NCI-H1436 (cell line): ENCODE data around the gene ENPEP.
"Not testable (repeated sequence)": the region's sequence is repeated elsewhere in the genome, so short reads cannot be mapped to it uniquely, and the experiment has no call there.

ENCODE experiments used
- DNase-seq: peaks from one replicate; lab custom pipeline; 2025; lab: John Stamatoyannopoulos, UW

ENPEP gene

DNA sequence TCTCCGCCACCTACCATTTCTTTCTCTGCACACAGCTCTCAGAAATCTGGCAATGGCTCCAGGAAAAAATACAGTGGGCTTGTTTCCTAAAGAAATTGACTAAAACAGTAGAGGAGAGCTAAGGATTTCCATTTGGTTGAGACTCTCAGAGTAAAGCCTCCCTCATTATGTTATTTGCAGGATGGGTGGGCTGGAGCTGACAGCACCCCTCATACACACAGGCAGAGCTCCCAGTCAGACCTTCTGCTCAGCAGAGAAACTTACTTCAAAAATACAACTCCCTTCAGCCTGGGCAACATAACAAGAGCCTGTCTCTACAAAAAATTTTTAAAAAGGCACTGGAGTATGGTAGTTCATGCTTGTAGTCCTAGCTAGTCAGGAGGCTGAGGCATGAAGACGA lies 44.9 kb downstream of the ENPEP start:
- no peak for DNase-seq

DNA sequence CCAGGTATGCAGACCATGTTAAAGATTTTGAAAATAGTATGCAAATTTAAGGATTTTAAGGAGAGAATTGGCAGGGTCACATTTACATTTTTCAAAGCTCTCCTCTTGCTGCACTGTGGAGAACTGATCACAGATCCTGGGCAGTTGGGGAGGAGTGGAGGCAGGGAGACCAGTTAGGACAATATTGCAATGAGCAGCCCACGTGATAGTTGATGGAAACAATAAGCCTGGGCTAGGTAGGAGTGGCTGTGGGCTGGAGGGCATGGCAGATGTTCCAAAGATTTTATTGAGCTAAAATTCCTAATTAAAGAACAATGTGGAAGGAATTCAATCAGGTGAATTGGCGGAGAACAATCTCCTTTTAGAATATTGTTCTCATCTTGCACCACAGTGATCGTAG lies 50.6 kb downstream of the ENPEP start:
- no peak for DNase-seq

DNA sequence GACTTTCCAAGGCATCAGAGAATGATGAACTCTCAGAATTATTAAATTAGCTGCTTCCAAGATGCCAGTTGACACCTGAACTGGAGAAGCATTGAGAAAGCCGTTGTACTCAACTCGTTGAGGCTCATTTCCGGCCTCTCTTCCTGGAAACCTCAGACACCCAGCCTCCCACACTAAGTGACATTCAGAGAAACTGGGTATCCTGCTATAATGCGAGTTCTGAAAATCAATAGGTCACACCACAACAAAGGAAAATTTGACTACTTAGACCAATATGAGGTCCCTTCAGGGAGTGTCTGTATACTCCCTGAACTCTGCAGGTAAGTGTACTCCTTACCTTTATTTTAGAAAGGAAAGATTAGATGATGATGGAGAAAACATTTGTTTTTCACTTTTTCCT lies 51.2 kb downstream of the ENPEP start:
- no peak for DNase-seq

DNA sequence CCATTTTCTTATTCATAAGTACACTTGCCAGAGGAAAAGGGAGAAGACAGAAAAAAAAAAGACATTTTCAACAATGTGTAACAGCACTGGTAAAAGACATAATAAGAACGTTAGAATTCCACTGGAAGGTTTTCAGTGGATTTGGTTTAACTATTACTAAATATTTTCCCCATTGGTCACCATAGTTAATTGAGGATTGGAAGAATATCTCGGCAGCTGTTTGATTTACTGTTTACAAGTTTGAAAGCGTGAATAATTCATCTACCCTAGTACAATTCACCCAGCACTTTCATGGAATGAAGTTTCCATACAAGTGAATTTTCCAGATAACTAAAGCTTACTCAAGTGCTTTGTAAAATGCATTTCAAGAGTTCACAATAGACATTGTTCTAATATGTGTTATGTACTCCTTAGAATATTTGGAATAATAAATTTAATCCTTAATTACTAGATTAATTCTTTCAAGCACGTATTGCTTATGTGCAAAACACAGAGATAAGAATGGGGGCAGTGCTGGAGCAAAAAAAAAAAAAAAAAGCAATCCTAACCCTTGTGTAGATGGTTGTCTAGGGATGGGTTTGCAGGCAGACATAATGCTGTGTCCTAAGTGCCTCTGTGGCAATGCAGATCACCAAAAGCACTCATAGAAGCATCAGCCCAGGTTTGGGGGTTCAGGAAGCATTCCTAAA lies 57.1 kb downstream of the ENPEP start:
- DNase-seq = no peak

DNA sequence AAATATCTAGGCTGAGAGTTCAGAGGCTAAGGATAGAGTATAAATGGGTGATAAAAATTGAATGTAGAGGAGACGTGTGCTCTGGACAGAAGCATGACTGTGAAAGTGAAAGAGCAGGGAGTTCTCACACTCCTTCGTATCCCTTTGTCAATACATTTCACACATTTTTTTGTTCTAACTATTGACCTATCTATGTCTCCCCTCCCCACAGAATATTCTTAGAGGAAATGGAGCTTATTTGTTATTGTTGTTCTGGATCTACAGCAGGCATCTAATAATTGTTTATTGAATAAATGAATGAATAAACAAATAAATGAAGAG lies 57.6 kb downstream of the ENPEP start:
- DNase-seq = no peak

DNA sequence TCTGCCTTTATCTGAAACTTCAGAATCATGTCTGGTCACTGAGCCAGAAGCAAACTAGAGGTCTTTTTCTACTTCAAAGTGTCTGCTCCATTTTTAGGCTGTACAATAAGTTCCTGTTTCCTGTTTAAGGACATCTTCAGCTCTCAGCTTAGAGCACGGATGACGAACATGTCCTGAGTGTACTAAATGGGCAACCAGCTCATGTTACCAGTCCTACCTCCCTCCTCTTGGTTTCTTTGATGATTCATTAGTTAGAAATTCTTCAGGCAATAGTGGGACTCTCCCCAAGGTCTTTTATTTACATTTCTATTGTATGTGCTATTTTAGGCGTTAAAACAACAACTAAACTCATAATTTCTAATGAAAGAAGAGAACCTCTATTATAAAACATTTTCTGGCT lies 58.0 kb downstream of the ENPEP start:
- no peak for DNase-seq

DNA sequence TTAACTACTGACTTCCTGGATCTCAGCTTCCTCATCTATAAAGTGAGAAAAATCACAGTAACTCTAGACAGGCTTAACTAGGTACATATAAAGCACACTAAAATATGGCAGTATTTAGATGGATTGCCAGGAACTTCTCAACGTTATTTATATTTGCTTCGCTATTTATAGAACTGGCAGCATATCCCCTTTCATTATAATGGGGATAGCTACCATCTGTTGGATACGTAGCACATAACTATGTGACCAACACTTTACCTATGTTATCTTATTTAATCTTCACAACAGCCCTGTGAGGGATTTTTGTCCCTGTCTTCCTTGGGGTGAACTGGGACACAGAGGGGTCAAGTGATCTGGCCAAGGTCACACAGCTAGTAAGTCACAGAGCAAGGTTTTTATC lies 64.6 kb downstream of the ENPEP start:
- no peak for DNase-seq

DNA sequence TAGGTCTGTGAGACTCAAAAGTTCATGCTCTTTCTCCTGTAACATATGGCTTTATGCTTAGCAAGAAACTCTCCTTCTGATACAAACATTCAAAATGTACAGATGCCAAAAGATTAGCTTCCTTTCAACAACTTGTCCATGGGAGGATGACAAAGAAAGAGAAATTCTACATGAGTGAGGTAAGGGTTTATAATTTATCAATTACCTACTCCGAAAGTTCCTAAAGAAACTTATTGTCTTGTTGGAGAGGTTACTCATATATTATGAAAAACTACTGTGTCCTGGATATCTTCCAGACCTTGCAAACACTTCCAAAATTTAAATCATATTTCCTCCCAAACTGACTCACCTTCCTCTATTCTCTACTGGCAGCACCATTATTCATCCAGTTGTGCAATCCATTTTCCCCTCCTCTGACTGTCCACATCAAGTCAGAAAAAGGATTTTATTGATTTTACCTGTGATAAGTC lies 65.1 kb downstream of the ENPEP start:
- no peak for DNase-seq

DNA sequence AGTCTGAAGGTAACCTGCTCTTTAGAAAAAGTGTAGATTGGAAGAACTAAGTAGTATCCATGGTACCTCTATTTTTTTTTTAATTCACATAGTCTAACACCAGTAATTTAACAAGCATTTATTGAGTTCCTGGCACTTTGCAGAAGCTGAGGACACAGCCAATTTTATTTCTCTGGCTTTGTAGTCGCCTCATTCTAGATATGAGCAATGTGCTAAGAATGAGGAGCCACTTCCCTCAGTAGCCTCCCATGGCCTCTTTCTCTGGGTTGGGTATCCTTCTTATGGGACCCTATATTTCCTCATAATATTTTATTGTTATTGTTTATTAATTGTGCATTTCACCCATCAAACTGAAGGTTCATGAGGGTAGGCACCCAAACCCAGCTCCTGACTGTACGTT lies 67.6 kb downstream of the ENPEP start:
- no peak for DNase-seq

DNA sequence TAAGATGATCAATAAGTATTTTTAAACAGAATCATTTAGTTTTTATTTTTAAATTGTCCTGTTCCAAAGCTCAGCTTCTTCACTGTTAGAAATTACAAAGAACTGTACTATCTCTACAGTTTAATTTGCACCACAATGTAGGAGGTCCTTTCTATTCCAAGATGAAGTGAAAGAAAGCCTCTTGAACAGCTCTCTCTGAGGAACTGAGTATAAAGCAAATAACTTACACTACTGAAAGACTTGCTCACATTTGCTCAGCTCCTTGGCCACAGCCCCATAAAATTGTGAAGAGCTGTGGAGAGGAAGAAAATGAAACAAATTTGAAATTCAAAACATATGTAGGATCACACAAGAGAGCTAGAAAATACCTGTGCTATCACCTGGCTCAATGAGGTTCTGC lies 68.6 kb downstream of the ENPEP start:
- DNase-seq = no peak

DNA sequence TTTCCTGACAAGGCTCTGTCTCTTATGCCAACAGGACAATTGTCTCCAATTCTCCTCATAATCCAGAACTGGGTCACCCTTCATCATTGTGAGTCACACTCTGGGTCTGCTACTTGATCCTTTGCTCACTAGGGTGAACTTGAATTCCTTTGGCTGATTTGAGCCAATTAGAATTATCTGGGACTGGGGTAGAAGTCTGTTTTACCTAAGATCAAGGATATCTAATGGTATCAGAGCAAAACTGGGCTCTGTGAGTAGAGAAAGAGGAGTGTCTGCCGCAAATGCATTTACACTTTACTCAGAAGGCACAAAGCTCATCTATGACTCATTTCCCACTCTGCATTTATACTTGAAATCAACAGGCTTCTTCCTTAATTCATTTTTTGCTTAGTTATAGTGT lies 74.3 kb downstream of the ENPEP start:
- no peak for DNase-seq

DNA sequence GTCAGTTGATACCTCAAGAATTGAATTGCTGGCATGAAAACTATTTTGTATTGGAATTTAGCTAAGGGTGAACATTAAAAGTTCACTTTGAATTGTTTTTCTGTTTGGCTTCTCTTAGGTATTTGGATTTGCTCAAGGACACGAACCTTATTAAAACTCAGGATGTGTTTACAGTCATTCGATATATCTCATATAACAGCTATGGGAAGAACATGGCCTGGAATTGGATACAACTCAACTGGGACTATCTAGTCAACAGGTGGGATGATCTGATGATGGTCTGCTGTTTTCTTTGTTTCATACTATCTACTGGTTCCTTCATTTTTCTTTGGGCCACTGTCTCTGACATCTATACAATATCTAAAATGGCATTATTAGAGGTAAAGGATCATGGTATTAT lies 77.2 kb downstream of the ENPEP start:
- DNase-seq = no peak

DNA sequence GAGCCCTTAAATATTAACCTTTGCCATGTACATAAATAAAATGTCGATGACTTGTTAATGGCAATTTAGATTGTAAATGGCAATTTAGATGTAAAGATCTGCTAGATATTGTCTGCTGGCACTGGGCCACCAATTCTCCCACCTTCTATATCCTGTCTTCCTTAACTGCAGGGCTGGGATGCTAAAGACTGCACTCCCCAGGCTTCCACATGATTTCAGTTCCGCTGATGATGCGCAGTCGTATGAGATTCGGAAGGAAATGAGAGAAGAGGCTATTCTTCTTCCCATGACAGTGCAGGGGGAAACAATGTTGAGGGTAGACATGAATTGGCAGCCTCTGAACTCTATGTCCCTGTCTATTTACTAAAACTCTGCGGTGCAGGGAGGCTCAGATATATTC lies 91.3 kb downstream of the ENPEP start:
- DNase-seq = no peak

DNA sequence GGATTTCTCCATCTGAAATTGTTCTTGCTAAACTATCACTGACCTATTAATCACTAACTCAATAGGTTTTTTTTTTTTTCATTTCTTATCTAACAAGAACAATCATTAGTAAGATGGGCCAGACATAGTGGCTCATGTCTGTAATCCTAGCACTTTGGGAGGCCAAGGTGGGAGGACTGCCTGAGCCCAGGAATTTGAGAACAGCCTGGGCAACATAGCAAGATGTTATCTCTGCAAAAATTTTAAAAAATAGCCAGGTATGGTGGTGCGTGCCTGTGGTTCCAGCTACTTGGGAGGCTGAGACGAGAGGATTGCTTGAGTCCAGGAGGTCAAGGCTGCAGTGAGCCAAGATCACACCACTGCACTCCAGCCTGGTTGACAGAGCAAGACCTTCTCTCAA lies 100.7 kb downstream of the ENPEP start:
- not testable (repeated sequence) for DNase-seq

DNA sequence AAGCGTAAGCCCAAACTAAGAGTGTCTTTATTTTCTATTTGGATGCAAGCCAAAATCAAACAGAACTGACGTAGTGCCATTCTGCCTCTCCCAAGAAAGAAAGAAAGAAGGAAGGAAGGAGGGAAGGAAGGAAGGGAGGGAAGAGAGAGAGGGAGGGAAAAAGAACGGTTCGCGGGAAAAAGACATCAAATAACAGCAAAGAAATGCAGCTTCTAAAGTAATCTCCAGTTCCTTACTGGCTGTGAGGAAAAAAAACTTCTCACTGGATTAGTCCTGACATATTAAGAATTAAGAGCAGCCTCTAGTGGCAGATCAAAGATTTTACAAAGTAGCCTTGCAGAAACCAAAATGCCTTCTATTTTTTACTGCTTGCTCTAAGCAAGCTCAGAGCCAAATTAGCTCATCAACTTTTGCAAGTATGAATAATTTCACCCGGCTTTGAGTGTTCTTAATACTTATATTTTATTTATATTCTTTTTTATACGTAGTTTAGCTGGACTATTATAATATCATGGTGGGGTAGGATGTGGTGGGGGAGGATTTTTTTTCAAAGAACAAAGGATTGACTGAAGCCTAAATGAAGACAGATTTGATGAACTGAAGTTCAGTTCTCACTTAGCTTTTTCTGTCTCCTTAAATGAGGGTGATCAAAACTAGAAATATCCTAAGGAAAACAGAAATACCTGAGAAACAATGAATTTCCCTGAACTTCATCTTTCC lies 110.3 kb downstream of the ENPEP start:
- DNase-seq = no peak

DNA sequence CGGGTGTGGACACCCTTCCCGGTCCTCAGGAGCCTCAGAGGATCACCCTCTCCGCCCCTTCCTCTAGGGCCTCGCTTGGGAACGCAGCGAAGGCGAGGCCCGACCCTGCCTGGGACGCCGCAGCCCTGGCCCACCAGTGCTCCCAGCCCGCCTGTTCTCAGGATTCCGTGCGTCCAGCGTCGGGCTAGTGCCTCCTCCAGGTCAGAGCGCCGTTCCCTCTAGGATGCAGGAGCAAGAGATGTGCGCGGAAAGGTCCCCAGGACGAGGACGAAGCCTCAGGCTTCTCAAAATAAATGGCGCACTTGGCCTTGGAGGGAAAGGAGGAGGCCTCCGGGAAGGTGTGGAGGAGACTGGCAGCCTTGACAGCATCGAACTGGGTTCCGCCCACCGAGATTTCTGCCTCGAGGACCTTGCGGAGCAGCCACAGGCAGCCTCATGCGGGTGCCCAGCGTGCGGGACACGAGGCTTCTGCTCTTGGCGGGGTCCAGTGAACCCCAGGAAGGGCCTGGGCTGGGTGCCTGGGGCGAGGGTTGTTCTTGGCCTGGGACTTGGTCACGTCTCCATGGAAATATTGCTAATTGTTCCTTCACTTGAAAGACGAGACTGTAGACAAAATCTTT lies 111.8 kb downstream of the ENPEP start:
- no peak for DNase-seq

DNA sequence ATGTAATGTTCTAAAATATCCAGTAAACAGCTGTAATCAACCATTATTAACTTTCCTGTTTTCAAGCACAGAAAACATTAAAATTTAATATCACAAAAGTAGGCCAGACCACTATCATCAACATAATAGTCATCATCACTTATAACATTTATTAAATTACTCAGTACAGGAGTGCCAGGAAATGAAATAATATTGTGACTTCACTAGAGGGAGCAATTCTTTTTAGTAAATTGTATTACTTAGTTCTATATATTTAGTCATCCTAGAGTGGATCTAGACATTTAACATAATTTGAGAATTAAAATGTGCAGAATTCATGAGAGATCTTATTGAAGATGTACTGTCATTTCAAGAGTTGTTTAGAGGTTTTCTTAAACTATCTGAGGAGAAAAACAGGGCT lies 113.3 kb downstream of the ENPEP start:
- no peak for DNase-seq

DNA sequence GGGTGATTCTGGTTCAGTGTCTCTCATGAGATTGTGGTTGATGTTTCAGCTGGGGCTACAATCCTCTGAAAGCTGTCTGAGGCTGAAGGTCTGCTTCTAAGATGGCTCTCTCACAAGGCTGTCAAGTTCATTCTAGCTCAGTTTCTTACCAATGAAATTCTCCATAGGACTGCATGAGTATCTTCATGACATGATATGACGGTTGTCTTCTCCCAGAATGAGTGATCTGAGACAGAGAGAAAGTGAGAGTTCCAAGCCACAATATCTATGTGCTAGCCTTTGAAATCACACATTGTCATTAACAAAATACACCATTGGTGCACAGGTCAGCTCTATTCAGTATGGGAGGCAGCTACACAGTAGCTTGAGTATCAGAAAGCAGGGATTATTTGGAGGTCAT lies 119.6 kb downstream of the ENPEP start:
- no peak for DNase-seq

DNA sequence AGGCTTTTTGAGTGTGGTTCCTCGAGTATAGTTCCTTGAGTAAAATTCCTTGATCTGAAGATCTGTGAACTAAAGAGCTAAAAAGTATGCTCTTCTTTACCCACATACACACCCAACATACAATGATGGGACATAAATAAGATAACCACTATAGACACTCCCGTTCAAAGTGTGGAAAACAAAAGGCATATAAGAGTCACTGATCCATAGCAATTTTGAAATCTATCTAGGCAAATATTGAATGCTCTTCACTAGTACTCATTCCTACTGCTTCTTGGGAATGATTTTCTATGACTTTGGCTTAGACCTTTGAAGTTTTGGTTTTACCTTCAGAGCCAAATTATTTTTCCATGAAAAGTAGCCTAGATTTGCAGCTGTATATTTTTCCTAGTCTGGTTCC lies 120.5 kb downstream of the ENPEP start:
- no peak for DNase-seq

DNA sequence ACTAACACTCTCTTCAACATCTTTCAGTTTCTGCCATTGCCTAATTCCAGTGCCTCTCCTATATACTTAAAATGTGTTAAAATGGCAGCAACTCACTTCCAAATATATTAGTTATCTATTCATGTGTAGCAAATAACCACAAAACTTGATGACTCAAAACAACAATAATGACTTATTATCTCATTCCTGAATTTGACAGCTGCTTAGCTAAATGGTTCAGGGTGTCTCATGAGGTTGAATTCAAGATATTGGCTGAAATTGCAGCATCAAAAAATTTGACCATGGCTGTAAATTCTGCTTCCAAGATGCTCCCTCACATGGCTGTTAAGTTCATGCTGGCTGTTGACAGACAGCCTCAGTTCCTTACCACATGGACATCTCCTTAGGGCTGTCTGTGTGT lies 121.6 kb downstream of the ENPEP start:
- no peak for DNase-seq

DNA sequence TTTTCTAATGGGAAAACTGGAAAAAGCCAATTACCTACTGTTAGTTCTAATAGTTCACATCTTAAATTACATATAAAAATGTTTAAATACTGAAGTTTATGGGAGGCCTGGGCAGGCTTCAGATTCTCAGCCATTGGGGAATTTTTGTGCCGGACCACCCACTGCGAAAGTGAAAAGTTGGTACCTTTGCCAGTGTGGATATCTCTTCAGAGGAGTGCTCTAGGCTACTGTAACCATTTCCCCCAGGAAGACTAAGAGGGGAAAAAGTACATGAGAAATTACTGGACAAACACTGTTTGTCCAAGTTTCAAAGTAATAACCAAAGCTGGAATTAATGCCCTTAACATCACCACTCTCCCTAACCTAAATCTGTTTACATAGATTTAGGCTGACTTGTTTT lies 126.1 kb downstream of the ENPEP start:
- no peak for DNase-seq

DNA sequence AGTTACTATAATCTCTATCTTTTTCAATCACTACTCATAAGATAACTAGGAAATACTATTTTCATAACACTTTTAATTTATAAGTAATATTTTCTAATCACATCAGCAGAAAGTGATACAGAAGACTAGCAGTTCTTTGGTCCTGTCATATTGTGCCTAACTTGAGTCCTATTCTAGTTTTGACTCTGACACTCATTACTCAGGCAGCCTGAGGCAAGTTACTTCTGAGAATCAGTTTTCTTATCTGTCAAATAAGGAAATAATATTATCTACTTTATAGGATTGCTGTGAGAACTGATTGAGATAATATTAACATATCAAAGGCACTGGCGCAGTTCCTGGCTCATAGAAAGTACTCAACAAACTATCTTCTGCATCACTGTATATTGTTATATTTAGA lies 129.1 kb downstream of the ENPEP start:
- no peak for DNase-seq

DNA sequence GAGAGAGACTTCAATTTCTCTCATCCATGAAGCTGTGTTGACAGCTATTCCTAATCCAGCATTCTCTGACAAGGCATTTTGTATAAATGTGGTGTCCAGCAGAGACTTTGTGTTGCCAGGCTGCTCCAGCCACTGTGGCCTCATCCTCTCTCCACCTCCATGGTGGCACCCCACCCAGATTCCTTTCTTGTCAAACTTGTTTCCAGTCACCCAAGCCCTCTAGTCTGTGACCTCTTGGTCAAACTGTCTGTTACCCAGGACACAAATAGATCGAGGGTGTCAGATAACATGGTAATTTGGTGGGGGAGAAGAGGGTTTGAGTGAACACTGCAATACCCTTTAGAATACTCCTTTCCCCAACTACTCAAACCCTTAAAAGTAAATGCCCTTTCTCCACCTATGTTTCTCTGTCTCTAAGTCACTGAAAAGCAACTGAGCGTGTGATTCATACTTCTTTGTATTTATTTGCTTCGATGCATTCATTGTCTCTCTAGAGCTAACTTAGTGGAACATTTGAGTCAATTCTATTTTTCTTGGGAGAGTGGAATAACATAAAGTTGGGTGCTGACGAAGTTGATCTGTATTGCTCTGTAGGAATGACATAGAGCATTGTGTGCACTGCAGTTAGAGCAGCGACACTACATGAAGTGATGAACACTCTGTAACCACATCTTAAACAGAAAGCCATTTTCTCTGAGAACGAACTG lies 133.2 kb downstream of the ENPEP start:
- no peak for DNase-seq
